T-helper 1 cell treated with Interleukin-12 subunit alpha and Interleukin-12 subunit beta and Interleukin-4 antibody, amounts not matched to agents 30 ng/mL and 1 ng/mL, for 36 hours (primary cell): ENCODE results near the gene LRRC15. TPM values are rescaled to one million over a fixed set of nuclear protein-coding genes. Genes with fewer than 3 reads are reported as not detected.

Experiments used
- intact Hi-C: fragments of 100-400 bp; cut with micrococcal nuclease; formaldehyde crosslinking; loops from one replicate; pipeline ENCODE4 v1.15.1; 2024
- total RNA-seq: library from RNA; stranded (reverse); gene quantifications from 2 replicates; pipeline ENCODE4 v1.2.3, GENCODE V29; 2022

The LRRC15 gene
- total RNA-seq, 1 donor from 2014 or later = not detected

DNA sequence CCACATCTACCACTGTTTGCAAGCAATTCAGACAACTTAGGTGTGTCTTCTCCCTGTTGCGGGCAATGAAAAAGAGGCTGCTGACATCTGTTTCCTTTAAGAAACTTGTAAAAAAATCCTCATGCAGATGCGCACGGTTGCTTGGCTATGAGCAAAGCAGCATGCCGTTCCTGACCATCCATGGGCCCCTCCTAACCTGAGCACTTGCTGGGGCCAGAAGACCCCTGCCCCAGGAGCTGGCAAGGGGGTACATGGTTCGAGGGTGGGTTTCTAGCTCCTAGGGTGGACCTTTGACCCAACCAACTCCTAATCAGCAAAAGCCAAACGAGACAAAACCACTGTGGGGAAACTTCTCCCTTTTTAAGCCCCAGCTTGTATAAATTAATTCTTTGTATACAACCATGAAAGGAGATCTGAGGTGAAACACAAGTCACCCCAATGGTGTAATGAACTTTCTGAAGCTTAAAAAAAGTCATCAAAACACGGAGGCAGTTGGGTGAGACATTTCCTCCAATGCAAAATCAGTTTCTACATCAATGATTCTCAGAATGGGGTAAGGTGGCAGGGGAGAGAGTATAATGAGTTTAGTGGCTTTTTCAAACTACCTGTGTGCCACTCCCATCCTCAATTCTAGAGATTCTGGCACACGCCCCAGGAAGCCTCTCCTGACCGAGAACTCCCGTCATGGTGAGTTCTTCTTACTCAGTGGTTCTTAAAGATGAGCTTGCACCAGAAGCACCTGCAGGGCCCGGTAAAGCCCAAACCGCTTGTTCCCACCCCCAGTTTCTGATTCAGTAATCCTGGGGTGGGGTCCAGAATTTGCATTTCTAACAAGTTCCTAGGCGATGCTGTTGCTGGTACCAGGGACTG is 62.5 kb downstream of the LRRC15 start:
- intact Hi-C loops = loop anchor here (1.0 to 5.0 kb wide), 8 partner anchors 8 to 1415 kb away; no protein-coding TSS in a partner anchor

DNA sequence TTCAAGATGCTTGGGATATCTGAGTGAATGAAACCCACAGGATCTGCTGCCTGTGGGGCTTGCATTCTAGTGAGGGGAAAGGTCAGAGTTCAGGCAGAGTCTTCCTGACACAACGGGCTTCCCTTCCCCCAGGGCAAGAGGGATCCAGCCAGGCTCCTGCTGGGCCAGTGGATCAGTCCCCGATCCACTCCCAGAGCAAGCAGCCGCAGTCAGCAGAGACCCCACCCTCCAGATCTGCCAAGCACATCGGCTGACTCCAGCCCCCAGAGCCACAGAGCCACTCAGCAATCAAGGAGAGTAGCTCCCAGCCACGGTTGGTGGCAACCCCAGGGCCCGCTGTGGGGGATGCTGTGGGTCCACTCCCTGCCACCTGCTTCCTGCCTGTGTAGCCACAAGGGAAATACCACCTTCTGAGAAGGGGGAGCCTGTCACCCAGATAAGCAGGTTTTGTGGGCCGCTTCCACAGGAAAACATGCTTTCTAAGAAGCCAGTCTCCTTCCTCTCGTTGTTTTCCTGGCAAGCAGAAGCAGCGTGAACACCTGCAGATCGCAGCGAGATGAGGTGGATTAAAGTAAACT is 63.3 kb downstream of the LRRC15 start:
- intact Hi-C loops = loop anchor here (2.0 to 5.0 kb wide), 5 partner anchors 51 to 1414 kb away; no protein-coding TSS in a partner anchor

DNA sequence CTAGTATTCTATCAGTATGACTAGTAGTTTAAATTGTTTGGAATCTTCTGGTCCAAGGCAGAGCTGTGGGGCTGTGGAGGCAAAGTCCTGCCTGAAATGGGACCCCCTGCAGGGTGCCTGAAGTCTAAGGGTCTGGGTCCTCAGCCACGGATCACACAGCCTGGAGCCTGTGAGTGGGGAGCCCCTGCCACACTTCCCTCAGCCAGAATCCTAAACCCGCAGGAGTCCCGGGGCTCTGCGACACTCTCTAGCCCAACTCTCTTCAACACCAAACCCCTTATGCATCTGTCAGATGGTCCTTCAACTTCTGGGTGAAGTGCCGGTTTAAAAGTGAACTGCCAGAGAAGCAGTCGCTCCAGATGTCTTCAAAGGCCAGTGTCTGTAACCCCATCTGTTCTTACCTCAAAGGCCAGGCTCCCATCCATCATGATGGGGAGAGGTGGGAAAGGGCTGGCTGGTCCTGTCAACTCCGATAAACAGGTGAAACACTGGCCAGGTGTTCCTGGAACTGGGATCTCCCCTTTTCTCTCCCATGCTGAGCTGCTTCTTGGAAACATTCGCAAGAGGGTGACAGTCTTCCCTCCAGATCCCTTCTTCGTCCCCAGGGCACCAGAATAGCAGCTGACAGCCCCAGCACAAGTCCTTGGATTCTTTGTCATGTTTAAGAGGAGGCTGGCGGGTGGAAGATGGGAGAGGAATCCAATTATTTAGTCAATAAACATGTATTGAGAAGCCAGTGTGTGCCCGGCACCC is 64.0 kb downstream of the LRRC15 start:
- intact Hi-C loops = loop anchor here (2.0 to 5.0 kb wide), 5 partner anchors 51 to 1413 kb away; no protein-coding TSS in a partner anchor

Other genes with a start within 250 kb of the LRRC15 start
- 8.8 and 10.8 TPM in 2 replicates for gene HES1, start 233.6 kb downstream of the LRRC15 start, total RNA-seq
- gene CPN2, start 18.4 kb downstream of the LRRC15 start, total RNA-seq = not detected in 2 replicates
- gene GP5, start 29.5 kb upstream of the LRRC15 start, total RNA-seq = 1.9 TPM in 2 replicates
- gene ATP13A3, start 117.3 kb upstream of the LRRC15 start, total RNA-seq = 80.2 and 87.1 TPM in 2 replicates